Uterus (tissue), 2 donors: Measurements from ENCODE around the gene LDLRAD4.

ENCODE experiments used
- CTCF ChIP-seq, 4 experiments: fragments of 200-600 bp in 2 of 4; fragments of 450-650 bp in 2 of 4; sonication (generic) in 2 of 4; IDR thresholded peaks; one replicate each; pipeline ENCODE4 v1.5.1; 2016 to 2019; ENCODE audit warnings: antibody characterized with exemption in 4 of 4, mild to moderate bottlenecking in 2 of 4, moderate library complexity in 1 of 4
- POLR2A ChIP-seq, 2 donors: fragments of 450-650 bp; IDR thresholded peaks; one replicate each; pipeline ENCODE4 v1.6.1; 2016; ENCODE audit warnings: antibody characterized with exemption in 2 of 2, mild to moderate bottlenecking in 1 of 2, moderate library complexity in 1 of 2

DNA sequence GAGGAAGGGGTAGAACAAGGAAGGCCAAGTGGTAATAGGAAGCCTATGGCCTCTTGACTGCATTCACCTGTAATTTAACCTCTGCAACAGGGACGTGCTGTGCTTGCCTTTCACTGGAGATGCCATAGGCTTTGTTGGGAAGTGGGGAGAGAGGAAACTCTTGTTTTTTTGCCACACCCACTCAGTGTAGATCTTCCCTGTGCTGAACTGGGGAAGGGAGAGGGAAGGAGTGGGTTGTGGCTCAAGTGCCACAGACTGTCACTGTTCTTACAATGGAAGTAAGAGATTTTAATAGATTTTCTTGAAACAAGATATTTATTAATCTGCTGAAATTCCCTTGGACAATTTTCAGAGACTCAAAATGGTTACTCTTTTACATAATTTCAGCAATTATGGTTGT, 380.5 kb downstream of the LDLRAD4 start:
- TF ChIP-seq CTCF (IDR thresholded peaks at IDR 0.05) (no peak), POLR2A (IDR thresholded peaks at IDR 0.05) (no peak)
